WTC11 (cell line): ENCODE results near the gene SPRED2. TPM values are rescaled to one million over a fixed set of nuclear protein-coding genes. Genes with fewer than 3 reads are reported as not detected.

Source experiments
- ATAC-seq: fragments of 200-7000 bp; cut with Tn5 transposase; 2 replicates; pipeline ENCODE4 v1.10.0; 2021; ENCODE audit warnings: mild to moderate bottlenecking, moderate library complexity
- CTCF ChIA-PET: fragments of 300-600 bp; sonication (Branson Sonifier 250); formaldehyde crosslinking; loops from one replicate; lab custom pipeline; 2021; ENCODE audit warnings: antibody characterized with exemption; lab: Charles Lee
- POLR2A ChIA-PET: fragments of 350-600 bp; sonication (Branson Sonifier 250); formaldehyde crosslinking; loops from one replicate; lab custom pipeline; 2021; ENCODE audit warnings: antibody characterized with exemption; lab: Charles Lee
- DNase-seq: peaks from one replicate; pipeline ENCODE4 v3.0.0; 2021; ENCODE audit warnings: low spot score
- H3K27ac Mint-ChIP-seq: 2 replicates; pipeline ENCODE4 v1.8.0; 2021; ENCODE audit warnings: mixed read lengths
- H3K27me3 Mint-ChIP-seq: 2 replicates; pipeline ENCODE4 v1.8.0; 2021; ENCODE audit warnings: low read depth, mild to moderate bottlenecking, moderate library complexity, mixed read lengths
- H3K36me3 Mint-ChIP-seq: 2 replicates; pipeline ENCODE4 v1.8.0; 2021; ENCODE audit warnings: mixed read lengths
- H3K4me1 Mint-ChIP-seq: 2 replicates; pipeline ENCODE4 v1.8.0; 2022; ENCODE audit warnings: mixed read lengths
- H3K4me3 Mint-ChIP-seq: 2 replicates; pipeline ENCODE4 v1.8.0; 2021; ENCODE audit warnings: mild to moderate bottlenecking, moderate library complexity, mixed read lengths
- H3K9me3 Mint-ChIP-seq: 2 replicates; pipeline ENCODE4 v1.8.0; 2021; ENCODE audit warnings: mixed read lengths
- CREM ChIP-seq: sonication (generic); formaldehyde crosslinking; IDR thresholded peaks from 2 replicates; pipeline ENCODE4 v1.8.1; 2022; ENCODE audit warnings: mild to moderate bottlenecking, missing genetic modification reagents, moderate library complexity
- FOXK1 ChIP-seq: sonication (generic); formaldehyde crosslinking; IDR thresholded peaks from 2 replicates; pipeline ENCODE4 v1.8.0; 2022; ENCODE audit warnings: mild to moderate bottlenecking, moderate library complexity, missing genetic modification reagents
- HMGA2 ChIP-seq: fragments of 250-450 bp; sonication (Bioruptor Pico); IDR thresholded peaks from 2 replicates; pipeline ENCODE4 v1.4.0; 2021; ENCODE audit warnings: mild to moderate bottlenecking, moderate library complexity
- JAZF1 ChIP-seq: fragments of 250-450 bp; sonication (Bioruptor Pico); IDR thresholded peaks from 2 replicates; pipeline ENCODE4 v1.9.0; 2021; ENCODE audit warnings: moderate library complexity, mild to moderate bottlenecking, inconsistent platforms
- MXD4 ChIP-seq: fragments of 250-450 bp; sonication (Bioruptor Pico); IDR thresholded peaks from 2 replicates; pipeline ENCODE4 v1.8.0; 2021; ENCODE audit warnings: mild to moderate bottlenecking, moderate library complexity, borderline replicate concordance
- MYBL2 ChIP-seq: sonication (generic); formaldehyde crosslinking; IDR thresholded peaks from 2 replicates; pipeline ENCODE4 v1.8.1; 2023; ENCODE audit warnings: mild to moderate bottlenecking, moderate library complexity, missing genetic modification reagents
- SOX15 ChIP-seq: fragments of 250-450 bp; sonication (Bioruptor Pico); IDR thresholded peaks from 2 replicates; pipeline ENCODE4 v1.9.0; 2021; ENCODE audit warnings: mild to moderate bottlenecking
- TEAD1 ChIP-seq: sonication (generic); formaldehyde crosslinking; IDR thresholded peaks from 2 replicates; pipeline ENCODE4 v1.8.0; 2022; ENCODE audit warnings: mild to moderate bottlenecking, missing genetic modification reagents
- TEAD4 ChIP-seq: sonication (generic); formaldehyde crosslinking; IDR thresholded peaks from 2 replicates; pipeline ENCODE4 v1.8.0; 2022; ENCODE audit warnings: mild to moderate bottlenecking, missing genetic modification reagents
- TP53 ChIP-seq: sonication (generic); formaldehyde crosslinking; IDR thresholded peaks from 2 replicates; pipeline ENCODE4 v1.8.1; 2023; ENCODE audit warnings: mild to moderate bottlenecking, missing genetic modification reagents
- ZNF416 ChIP-seq: fragments of 250-450 bp; sonication (Bioruptor Pico); IDR thresholded peaks from 2 replicates; pipeline ENCODE4 v1.9.0; 2021; ENCODE audit warnings: mild to moderate bottlenecking, inconsistent platforms
- total RNA-seq: library from RNA; stranded (reverse); gene quantifications from 3 replicates; pipeline ENCODE4 v1.2.3, GENCODE V29; 2021
- TF ChIP-seq, protein P1 (sequence below): fragments of 200-600 bp; IDR thresholded peaks from 2 replicates; pipeline ENCODE4 v1.8.0; 2022; ENCODE audit warnings: antibody characterized with exemption
- TF ChIP-seq, protein P2 (sequence below): sonication (generic); formaldehyde crosslinking; IDR thresholded peaks from 2 replicates; pipeline ENCODE4 v1.8.0; 2023; ENCODE audit warnings: mild to moderate bottlenecking, missing genetic modification reagents
- TF ChIP-seq, protein P3 (sequence below): sonication (generic); formaldehyde crosslinking; IDR thresholded peaks from 2 replicates; pipeline ENCODE4 v1.8.0; 2022; ENCODE audit warnings: mild to moderate bottlenecking, missing genetic modification reagents
- TF ChIP-seq, protein P4 (sequence below): sonication (generic); formaldehyde crosslinking; IDR thresholded peaks from 2 replicates; pipeline ENCODE4 v1.8.0; 2022; ENCODE audit warnings: mild to moderate bottlenecking, missing genetic modification reagents
- TF ChIP-seq, protein P5 (sequence below): fragments of 250-450 bp; sonication (Bioruptor Pico); IDR thresholded peaks from 2 replicates; pipeline ENCODE4 v1.9.0; 2021; ENCODE audit warnings: moderate library complexity, mild to moderate bottlenecking, inconsistent platforms, borderline replicate concordance

Gene SPRED2
- total RNA-seq, 1 experiment from 2014 or later = 34.1 TPM

DNA sequence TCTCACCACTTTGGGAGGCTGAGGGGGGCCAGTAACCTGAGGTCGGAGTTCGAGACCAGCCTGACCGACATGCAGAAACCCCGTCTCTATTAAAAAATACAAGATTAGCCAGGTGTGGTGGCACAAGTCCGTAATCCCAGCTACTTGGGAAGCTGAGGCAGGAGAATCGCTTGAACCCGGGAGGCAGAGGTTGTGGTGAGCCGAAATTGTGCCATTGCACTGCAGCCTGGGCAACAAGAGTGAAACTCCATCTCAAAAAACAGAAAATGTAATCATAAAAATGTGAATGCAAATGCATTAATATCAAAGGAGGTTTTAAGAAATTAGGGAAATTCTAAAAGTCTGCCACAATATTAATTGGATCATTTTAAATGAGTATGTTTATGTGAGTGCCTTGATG lies 159.1 kb downstream of the SPRED2 start (continued):
- TF ChIP-seq, protein P1, sequence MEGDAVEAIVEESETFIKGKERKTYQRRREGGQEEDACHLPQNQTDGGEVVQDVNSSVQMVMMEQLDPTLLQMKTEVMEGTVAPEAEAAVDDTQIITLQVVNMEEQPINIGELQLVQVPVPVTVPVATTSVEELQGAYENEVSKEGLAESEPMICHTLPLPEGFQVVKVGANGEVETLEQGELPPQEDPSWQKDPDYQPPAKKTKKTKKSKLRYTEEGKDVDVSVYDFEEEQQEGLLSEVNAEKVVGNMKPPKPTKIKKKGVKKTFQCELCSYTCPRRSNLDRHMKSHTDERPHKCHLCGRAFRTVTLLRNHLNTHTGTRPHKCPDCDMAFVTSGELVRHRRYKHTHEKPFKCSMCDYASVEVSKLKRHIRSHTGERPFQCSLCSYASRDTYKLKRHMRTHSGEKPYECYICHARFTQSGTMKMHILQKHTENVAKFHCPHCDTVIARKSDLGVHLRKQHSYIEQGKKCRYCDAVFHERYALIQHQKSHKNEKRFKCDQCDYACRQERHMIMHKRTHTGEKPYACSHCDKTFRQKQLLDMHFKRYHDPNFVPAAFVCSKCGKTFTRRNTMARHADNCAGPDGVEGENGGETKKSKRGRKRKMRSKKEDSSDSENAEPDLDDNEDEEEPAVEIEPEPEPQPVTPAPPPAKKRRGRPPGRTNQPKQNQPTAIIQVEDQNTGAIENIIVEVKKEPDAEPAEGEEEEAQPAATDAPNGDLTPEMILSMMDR = no peak

DNA sequence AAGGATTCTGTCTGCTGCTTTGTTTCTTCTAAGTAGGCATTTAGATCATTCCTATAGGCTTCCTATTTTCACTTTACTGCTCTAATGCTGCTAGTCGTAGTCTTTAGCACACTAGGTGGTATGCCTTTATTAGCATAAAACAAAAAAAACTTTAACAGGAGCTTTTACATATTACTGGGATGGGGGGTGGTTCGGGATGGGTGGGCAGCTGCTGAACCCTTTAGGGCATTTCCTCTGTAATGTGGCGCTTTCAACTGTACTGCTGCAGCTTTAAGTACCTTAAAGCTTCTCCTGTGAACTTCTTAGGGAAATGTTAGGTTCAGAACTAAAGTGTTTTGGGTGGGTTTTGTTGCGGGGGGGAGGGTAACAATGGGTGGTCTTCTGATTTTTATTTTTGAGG lies 163.4 kb downstream of the SPRED2 start:
- no peak for TF ChIP-seq SOX15
- no peak for TF ChIP-seq ZNF416 (CRISPR knock-in tag)
- TF ChIP-seq, protein P2, sequence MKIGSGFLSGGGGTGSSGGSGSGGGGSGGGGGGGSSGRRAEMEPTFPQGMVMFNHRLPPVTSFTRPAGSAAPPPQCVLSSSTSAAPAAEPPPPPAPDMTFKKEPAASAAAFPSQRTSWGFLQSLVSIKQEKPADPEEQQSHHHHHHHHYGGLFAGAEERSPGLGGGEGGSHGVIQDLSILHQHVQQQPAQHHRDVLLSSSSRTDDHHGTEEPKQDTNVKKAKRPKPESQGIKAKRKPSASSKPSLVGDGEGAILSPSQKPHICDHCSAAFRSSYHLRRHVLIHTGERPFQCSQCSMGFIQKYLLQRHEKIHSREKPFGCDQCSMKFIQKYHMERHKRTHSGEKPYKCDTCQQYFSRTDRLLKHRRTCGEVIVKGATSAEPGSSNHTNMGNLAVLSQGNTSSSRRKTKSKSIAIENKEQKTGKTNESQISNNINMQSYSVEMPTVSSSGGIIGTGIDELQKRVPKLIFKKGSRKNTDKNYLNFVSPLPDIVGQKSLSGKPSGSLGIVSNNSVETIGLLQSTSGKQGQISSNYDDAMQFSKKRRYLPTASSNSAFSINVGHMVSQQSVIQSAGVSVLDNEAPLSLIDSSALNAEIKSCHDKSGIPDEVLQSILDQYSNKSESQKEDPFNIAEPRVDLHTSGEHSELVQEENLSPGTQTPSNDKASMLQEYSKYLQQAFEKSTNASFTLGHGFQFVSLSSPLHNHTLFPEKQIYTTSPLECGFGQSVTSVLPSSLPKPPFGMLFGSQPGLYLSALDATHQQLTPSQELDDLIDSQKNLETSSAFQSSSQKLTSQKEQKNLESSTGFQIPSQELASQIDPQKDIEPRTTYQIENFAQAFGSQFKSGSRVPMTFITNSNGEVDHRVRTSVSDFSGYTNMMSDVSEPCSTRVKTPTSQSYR = no peak
- TF ChIP-seq, protein P3, sequence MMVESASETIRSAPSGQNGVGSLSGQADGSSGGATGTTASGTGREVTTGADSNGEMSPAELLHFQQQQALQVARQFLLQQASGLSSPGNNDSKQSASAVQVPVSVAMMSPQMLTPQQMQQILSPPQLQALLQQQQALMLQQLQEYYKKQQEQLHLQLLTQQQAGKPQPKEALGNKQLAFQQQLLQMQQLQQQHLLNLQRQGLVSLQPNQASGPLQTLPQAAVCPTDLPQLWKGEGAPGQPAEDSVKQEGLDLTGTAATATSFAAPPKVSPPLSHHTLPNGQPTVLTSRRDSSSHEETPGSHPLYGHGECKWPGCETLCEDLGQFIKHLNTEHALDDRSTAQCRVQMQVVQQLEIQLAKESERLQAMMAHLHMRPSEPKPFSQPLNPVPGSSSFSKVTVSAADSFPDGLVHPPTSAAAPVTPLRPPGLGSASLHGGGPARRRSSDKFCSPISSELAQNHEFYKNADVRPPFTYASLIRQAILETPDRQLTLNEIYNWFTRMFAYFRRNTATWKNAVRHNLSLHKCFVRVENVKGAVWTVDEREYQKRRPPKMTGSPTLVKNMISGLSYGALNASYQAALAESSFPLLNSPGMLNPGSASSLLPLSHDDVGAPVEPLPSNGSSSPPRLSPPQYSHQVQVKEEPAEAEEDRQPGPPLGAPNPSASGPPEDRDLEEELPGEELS (CRISPR knock-in tag) = no peak
- TF ChIP-seq HMGA2 (CRISPR knock-in tag) = no peak
- TF ChIP-seq TEAD4 (CRISPR knock-in tag) = no peak
- TF ChIP-seq TP53 = no peak
- TF ChIP-seq FOXK1 (CRISPR knock-in tag) = no peak
- TF ChIP-seq, protein P4, sequence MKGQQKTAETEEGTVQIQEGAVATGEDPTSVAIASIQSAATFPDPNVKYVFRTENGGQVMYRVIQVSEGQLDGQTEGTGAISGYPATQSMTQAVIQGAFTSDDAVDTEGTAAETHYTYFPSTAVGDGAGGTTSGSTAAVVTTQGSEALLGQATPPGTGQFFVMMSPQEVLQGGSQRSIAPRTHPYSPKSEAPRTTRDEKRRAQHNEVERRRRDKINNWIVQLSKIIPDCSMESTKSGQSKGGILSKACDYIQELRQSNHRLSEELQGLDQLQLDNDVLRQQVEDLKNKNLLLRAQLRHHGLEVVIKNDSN (CRISPR knock-in tag) = no peak
- TF ChIP-seq, protein P5, sequence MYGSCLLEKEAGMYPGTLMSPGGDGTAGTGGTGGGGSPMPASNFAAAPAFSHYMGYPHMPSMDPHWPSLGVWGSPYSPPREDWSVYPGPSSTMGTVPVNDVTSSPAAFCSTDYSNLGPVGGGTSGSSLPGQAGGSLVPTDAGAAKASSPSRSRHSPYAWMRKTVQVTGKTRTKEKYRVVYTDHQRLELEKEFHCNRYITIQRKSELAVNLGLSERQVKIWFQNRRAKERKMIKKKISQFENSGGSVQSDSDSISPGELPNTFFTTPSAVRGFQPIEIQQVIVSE (CRISPR knock-in tag) = no peak
- no peak for TF ChIP-seq TEAD1 (CRISPR knock-in tag)
- no peak for TF ChIP-seq CREM
- ATAC-seq (peak; percentile 30), DNase-seq (no peak)
- Mint-ChIP-seq H3K36me3 (peaks cover 38% of the 10 kb centered on the region), H3K27me3 (peaks cover 60% of the 10 kb centered on the region), H3K9me3 (no peaks in the 10 kb centered on the region), H3K27ac (no peak overlapping the region), H3K4me1 (peaks cover 15% of the 10 kb centered on the region), H3K4me3 (no peak overlapping the region)
- ChIA-PET POLR2A (no interaction called here), CTCF (no interaction called here)

DNA sequence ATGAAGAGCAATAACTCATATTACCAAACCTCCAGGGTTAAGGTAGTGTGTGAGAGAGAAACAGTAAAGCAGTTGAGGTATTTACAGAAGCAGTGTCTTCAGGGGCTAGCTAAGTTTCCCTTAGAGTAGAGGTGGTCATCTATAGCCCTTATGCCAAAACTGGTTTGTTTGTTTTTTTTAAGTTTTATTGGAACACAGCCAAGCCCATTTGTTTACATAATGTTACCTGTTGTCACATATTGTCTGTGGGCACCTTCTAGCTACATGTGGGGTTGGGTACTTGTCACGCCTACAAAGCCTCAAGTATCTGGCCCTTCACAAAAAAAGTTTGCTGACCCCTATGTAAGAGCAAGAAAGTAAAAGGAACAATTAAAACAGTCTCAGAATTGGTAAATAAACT lies 165.4 kb downstream of the SPRED2 start:
- no peak for DNase-seq
- Mint-ChIP-seq H3K4me1 (peaks cover 15% of the 10 kb centered on the region), H3K27ac (no peak overlapping the region)
- ATAC-seq = no peak
- no peak for TF ChIP-seq JAZF1 (CRISPR knock-in tag)
- TF ChIP-seq, protein P1 = no peak
- TF ChIP-seq MYBL2 = no peak
- no peak for TF ChIP-seq MXD4 (CRISPR knock-in tag)
- TF ChIP-seq, all 79 proteins: peak for 0
- POLR2A ChIA-PET = no interaction called here
- peaks cover 41% of the 10 kb centered on the region for H3K27me3 Mint-ChIP-seq
- no peak overlapping the region for H3K4me3 Mint-ChIP-seq
- peaks cover 30% of the 10 kb centered on the region for H3K36me3 Mint-ChIP-seq
- CTCF ChIA-PET = no interaction called here
- no peaks in the 10 kb centered on the region for H3K9me3 Mint-ChIP-seq
